PFSK-1 (cell line): Measurements from ENCODE around the gene ATP2B2.

Source experiments
- FOXP2 ChIP-seq: optimal IDR thresholded peaks from 2 replicates; pipeline ENCODE3; 2011; ENCODE audit warnings: borderline replicate concordance, control low read depth, inconsistent platforms; ENCODE audit not compliant: insufficient read depth; ENCODE audit errors: extremely low read length, extremely low read depth
- POLR2AphosphoS5 ChIP-seq: IDR thresholded peaks from 2 replicates; pipeline ENCODE4 v1.6.1; 2012; ENCODE audit warnings: low read depth, mild to moderate bottlenecking, control low read depth, low read length, moderate library complexity
- REST ChIP-seq, 2 experiments: IDR thresholded peaks; 2 replicates each; pipeline versions ENCODE4 v1.6.1 to v1.8.0; 2011 to 2012; ENCODE audit warnings: low read depth in 2 of 2, low read length in 2 of 2, control low read depth in 1 of 2, inconsistent platforms in 1 of 2, mild to moderate bottlenecking in 1 of 2, moderate library complexity in 1 of 2; ENCODE audit not compliant: insufficient read depth in 1 of 2
- SIN3A ChIP-seq: IDR thresholded peaks from 2 replicates; pipeline ENCODE4 v1.6.1; 2012; ENCODE audit warnings: mild to moderate bottlenecking, low read length, moderate library complexity, borderline replicate concordance; ENCODE audit not compliant: insufficient read depth
- TAF1 ChIP-seq: IDR thresholded peaks from 2 replicates; pipeline ENCODE4 v1.6.1; 2012; ENCODE audit warnings: low read length, control low read depth, borderline replicate concordance; ENCODE audit not compliant: insufficient read depth

The ATP2B2 gene

DNA sequence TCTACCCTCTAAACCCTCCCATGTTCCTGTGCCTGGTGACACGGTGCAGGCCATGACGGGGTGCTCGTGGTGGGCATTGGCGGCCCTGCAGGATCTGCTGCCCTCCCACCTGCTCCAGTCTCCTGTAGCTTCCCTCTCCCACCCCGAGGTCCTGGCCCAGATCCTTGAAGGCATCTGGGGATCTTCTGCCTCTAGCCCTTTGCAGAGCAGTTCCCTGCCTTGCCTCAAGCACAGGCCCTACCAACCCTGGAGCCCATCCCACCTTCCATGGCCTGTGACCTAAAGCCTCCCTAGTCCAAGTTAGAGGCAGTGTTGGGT, 157.0 kb downstream of the ATP2B2 start:
- TF ChIP-seq REST (IDR thresholded peaks at IDR 0.05; ENCODE audit: insufficient read depth in 1 of 2, low read depth in 2 of 2, low read length in 2 of 2), result no peak

GRCh38 chr3:10347648-10348403, 157.6 kb downstream of the ATP2B2 start:
- no peak for TF ChIP-seq REST (IDR thresholded peaks at IDR 0.05; ENCODE audit: insufficient read depth in 1 of 2, low read depth in 2 of 2, low read length in 2 of 2)
- no peak for TF ChIP-seq FOXP2
- no peak for TF ChIP-seq TAF1
- TF ChIP-seq POLR2AphosphoS5, result no peak
- TF ChIP-seq SIN3A, result no peak

DNA sequence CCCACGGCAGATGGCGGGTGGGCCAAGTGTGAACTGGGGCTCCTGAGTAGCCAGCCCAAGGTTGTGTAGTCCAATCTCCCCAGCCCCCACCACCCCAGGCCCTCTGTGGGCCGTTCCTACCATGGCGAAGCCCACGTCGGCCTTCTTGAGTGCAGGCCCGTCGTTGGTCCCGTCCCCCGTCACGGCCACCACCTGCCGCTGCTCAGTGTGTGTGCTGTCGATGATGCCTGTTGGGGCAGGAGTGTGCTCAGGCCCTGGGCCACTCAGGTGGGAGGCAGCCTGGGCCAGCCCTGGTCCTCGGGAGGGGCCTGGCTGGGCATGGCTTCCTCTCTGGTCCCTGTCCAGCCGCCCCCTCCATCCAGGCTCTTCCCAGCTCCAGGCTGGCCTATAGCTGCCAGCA, 159.5 kb downstream of the ATP2B2 start:
- TF ChIP-seq POLR2AphosphoS5 (no peak), REST (IDR thresholded peaks at IDR 0.05; ENCODE audit: insufficient read depth in 1 of 2, low read depth in 2 of 2, low read length in 2 of 2) (no peak), TAF1 (no peak), SIN3A (no peak), FOXP2 (no peak)

- no peak for TF ChIP-seq POLR2AphosphoS5
- no peak for TF ChIP-seq TAF1
- no peak for TF ChIP-seq REST (IDR thresholded peaks at IDR 0.05; ENCODE audit: insufficient read depth in 1 of 2, low read depth in 2 of 2, low read length in 2 of 2)
- no peak for TF ChIP-seq FOXP2
- TF ChIP-seq SIN3A, result no peak
Measured at GRCh38 chr3:10344944-10345575, 160.3 kb downstream of the ATP2B2 start.
